GM19324 (cell line): ENCODE data around the gene ZCCHC4.

Experiments used
- ATAC-seq: cut with Tn5 transposase; IDR thresholded peaks from one replicate; pipeline ENCODE4 v1.9.1; 2021; ENCODE audit warnings: mild to moderate bottlenecking, moderate library complexity; ENCODE audit not compliant: unreplicated experiment, low FRiP score

The ZCCHC4 gene

GRCh38 chr4:25312496-25313200, at the start of gene ZCCHC4:
ZCCHC4 (plus strand) TSS chr4:25312774; CDS start chr4:25312810, 36 bp downstream.
- peak; percentile 90 for ATAC-seq

GRCh38 chr4:25271866-25272265, 40.7 kb upstream of the ZCCHC4 start:
- no peak for ATAC-seq

- no peak for ATAC-seq
These were observed 32.4 kb upstream of the ZCCHC4 start for GRCh38 chr4:25280210-25280609.

- ATAC-seq: no peak
These were observed 28.6 kb upstream of the ZCCHC4 start for GRCh38 chr4:25283948-25284347.

GRCh38 chr4:25284466-25284865, 28.1 kb upstream of the ZCCHC4 start:
- ATAC-seq: no peak

- no peak for ATAC-seq
These were observed 22.0 kb upstream of the ZCCHC4 start for GRCh38 chr4:25290490-25291067.

GRCh38 chr4:25291158-25291733, 21.3 kb upstream of the ZCCHC4 start:
- ATAC-seq: no peak

- no peak for ATAC-seq
These were observed 14.9 kb upstream of the ZCCHC4 start for GRCh38 chr4:25297528-25298242.

GRCh38 chr4:25299476-25300203, 12.9 kb upstream of the ZCCHC4 start:
- no peak for ATAC-seq

- no peak for ATAC-seq
These were observed 11.1 kb upstream of the ZCCHC4 start for GRCh38 chr4:25301471-25301870.

- ATAC-seq: no peak
These were observed 9.9 kb upstream of the ZCCHC4 start for GRCh38 chr4:25302626-25303025.

GRCh38 chr4:25303578-25303977, 9.0 kb upstream of the ZCCHC4 start:
- no peak for ATAC-seq

GRCh38 chr4:25306518-25307057, 6.0 kb upstream of the ZCCHC4 start:
- no peak for ATAC-seq

GRCh38 chr4:25307596-25307995, 5.0 kb upstream of the ZCCHC4 start:
- ATAC-seq: no peak

- no peak for ATAC-seq
These were observed 4.3 kb upstream of the ZCCHC4 start for GRCh38 chr4:25308306-25308705.

GRCh38 chr4:25308761-25309160, 3.8 kb upstream of the ZCCHC4 start:
- no peak for ATAC-seq

GRCh38 chr4:25310066-25310802, 2.3 kb upstream of the ZCCHC4 start:
- ATAC-seq: peak; percentile 47

- ATAC-seq: peak; percentile 26
These were observed 1.8 kb upstream of the ZCCHC4 start for GRCh38 chr4:25310803-25311166.

GRCh38 chr4:25313201-25313895, 774 bp downstream of the ZCCHC4 start:
- ATAC-seq: no peak
